ENCODE measurements around the gene POLA2. TPM values are rescaled to one million over a fixed set of nuclear protein-coding genes. Genes with fewer than 3 reads are reported as not detected.

The POLA2 gene
- total and polyA plus RNA-seq, 2 donors (not counting 3 experiments of a cell fraction or from before 2014, with no cell fraction given) = 24.0 to 30.0 TPM

DNA sequence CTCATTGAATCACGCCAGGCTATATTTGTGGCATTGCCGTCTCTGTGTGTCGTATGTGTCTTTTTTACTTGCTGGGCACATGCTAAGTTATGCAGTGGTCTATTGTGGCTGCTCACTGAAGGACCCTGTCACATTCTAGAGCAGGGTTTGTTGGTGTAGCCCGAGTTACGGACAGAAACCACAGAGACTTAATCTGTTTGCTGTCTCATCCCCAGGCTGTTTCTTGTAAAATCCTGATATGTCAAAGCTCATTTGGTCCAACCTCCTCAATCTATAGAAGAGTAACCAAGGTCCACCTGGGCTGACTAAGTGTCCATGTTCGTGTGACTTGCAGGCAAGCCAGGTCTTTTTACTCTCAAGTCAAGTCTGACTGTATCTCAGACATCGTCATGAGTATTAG, 76.9 kb downstream of the POLA2 start:
- intact Hi-C loops (cut with micrococcal nuclease) = no loop called here
- H2AFZ ChIP-seq (ENCODE audit: low read depth, low read length) = no peak overlapping the region
- no peak overlapping the region for H3K9ac ChIP-seq (replicated peaks; ENCODE audit: extremely low read depth, insufficient read depth, low read length)
- FAIRE-seq (no peak), DNase-seq (ENCODE audit: low read depth, low spot score) (no peak)
- BruUV-seq (replicated peaks) = no TSS peak
- no peak overlapping the region for H3K4me2 ChIP-seq (ENCODE audit: insufficient read depth, low read length)
- H3K27ac ChIP-seq (ENCODE audit: insufficient read depth, low read depth, low read length) = no peak overlapping the region
- no peaks in the 10 kb centered on the region for H3K27me3 ChIP-seq (ENCODE audit: control insufficient read depth in 2 of 2, insufficient read depth in 2 of 2, low read length in 2 of 2)
- peaks cover 16 to 23% of the 10 kb centered on the region in 2 experiments for H3K36me3 ChIP-seq (ENCODE audit: control insufficient read depth in 2 of 2, extremely low read depth in 1 of 2, insufficient read depth in 2 of 2, low read length in 2 of 2)
- dilution Hi-C loops (cut with MboI; ENCODE audit: extremely low pct_ligation_motif_present, low sequenced_read_pairs) = no loop called here
- no peaks in the 10 kb centered on the region for H3K9me3 ChIP-seq (replicated peaks; ENCODE audit: control insufficient read depth, insufficient read depth, low read length)
- H4K20me1 ChIP-seq (replicated peaks; ENCODE audit: control insufficient read depth, extremely low read depth, insufficient read depth, low read length) = peaks cover 3% of the 10 kb centered on the region
- H3K4me1 ChIP-seq (ENCODE audit: control insufficient read depth, extremely low read depth, insufficient read depth, low read length) = peaks cover 10% of the 10 kb centered on the region
- POLR2A ChIA-PET = no interaction called here
- no peak for TF ChIP-seq POLR2AphosphoS5 (IDR thresholded peaks at IDR 0.05; ENCODE audit: insufficient read depth, low read depth, low read length)
- TF ChIP-seq FOS (IDR thresholded peaks at IDR 0.05; ENCODE audit: borderline replicate concordance, insufficient read depth, low read length) = no peak
- no peak for TF ChIP-seq JUN (IDR thresholded peaks at IDR 0.05; ENCODE audit: borderline replicate concordance, insufficient read depth, insufficient read length, low read depth)
- TF ChIP-seq EZH2 (IDR thresholded peaks at IDR 0.05; ENCODE audit: borderline replicate concordance, low read depth, low read length, severe bottlenecking) = no peak
- TF ChIP-seq POLR2A (IDR thresholded peaks at IDR 0.05; ENCODE audit: low read depth, low read length) = no peak
- TF ChIP-seq GATA2 (IDR thresholded peaks at IDR 0.05; ENCODE audit: insufficient read depth, insufficient read length, low read depth, low read length) = no peak
- no peaks in the 10 kb centered on the region for H3K9me1 ChIP-seq (replicated peaks; ENCODE audit: control insufficient read depth, extremely low read depth, insufficient read depth, low read length)
- H3K79me2 ChIP-seq (ENCODE audit: control insufficient read depth, insufficient read depth, low read length) = peaks cover 60% of the 10 kb centered on the region
- CTCF ChIA-PET = interaction anchor here (0.7 to 1.6 kb wide), 4 partner anchors 9 to 64 kb away, joined by 3 to 5 read pairs (median 4); no protein-coding TSS in a partner anchor
- H3K4me3 ChIP-seq (replicated peaks in 1 of 3; ENCODE audit: insufficient read depth in 1 of 3, low read depth in 1 of 3, low read length in 3 of 3) = no peak overlapping the region

DNA sequence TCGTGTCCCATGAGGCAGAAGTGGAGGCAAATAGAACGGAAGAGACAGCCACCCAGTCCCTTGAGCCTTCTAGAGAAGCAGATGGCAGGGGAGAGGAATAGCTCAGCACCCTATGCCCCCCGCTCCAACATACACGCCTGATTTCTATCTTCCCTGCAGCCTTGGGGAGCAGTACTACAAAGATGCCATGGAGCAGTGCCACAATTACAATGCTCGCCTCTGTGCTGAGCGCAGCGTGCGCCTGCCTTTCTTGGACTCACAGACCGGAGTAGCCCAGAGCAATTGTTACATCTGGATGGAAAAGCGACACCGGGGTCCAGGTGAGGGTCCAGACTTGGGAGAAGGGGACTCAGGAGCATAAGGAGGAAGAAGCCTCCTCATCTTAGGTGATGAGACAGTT, 78.5 kb downstream of the POLA2 start:
- Histone ChIP-seq H3K4me2 (ENCODE audit: insufficient read depth, low read length) (no peak overlapping the region), H3K36me3 (ENCODE audit: control insufficient read depth in 2 of 2, extremely low read depth in 1 of 2, insufficient read depth in 2 of 2, low read length in 2 of 2) (peaks cover 26 to 38% of the 10 kb centered on the region in 2 experiments), H4K20me1 (replicated peaks; ENCODE audit: control insufficient read depth, extremely low read depth, insufficient read depth, low read length) (peaks cover 3% of the 10 kb centered on the region), H3K9me3 (replicated peaks; ENCODE audit: control insufficient read depth, insufficient read depth, low read length) (no peaks in the 10 kb centered on the region), H3K9me1 (replicated peaks; ENCODE audit: control insufficient read depth, extremely low read depth, insufficient read depth, low read length) (no peaks in the 10 kb centered on the region), H3K27ac (ENCODE audit: insufficient read depth, low read depth, low read length) (no peak overlapping the region), H3K9ac (replicated peaks; ENCODE audit: extremely low read depth, insufficient read depth, low read length) (no peak overlapping the region), H2AFZ (ENCODE audit: low read depth, low read length) (no peak overlapping the region), H3K27me3 (ENCODE audit: control insufficient read depth in 2 of 2, insufficient read depth in 2 of 2, low read length in 2 of 2) (no peaks in the 10 kb centered on the region), H3K4me1 (ENCODE audit: control insufficient read depth, extremely low read depth, insufficient read depth, low read length) (peaks cover 3% of the 10 kb centered on the region), H3K4me3 (replicated peaks in 1 of 3; ENCODE audit: insufficient read depth in 1 of 3, low read depth in 1 of 3, low read length in 3 of 3) (no peak overlapping the region), H3K79me2 (ENCODE audit: control insufficient read depth, insufficient read depth, low read length) (peaks cover 44% of the 10 kb centered on the region)
- intact Hi-C loops (cut with micrococcal nuclease) = no loop called here
- CTCF ChIA-PET = interaction anchor here (2.4 kb wide), 1 partner anchor 10 kb away, joined by 6 read pairs; no protein-coding TSS in a partner anchor
- no peak for FAIRE-seq
- POLR2A ChIA-PET = no interaction called here
- BruUV-seq (replicated peaks) = no TSS peak
- no peak for DNase-seq (ENCODE audit: low read depth, low spot score)
- TF ChIP-seq EZH2 (IDR thresholded peaks at IDR 0.05; ENCODE audit: borderline replicate concordance, low read depth, low read length, severe bottlenecking) (no peak), FOS (IDR thresholded peaks at IDR 0.05; ENCODE audit: borderline replicate concordance, insufficient read depth, low read length) (no peak), JUN (IDR thresholded peaks at IDR 0.05; ENCODE audit: borderline replicate concordance, insufficient read depth, insufficient read length, low read depth) (no peak), GATA2 (IDR thresholded peaks at IDR 0.05; ENCODE audit: insufficient read depth, insufficient read length, low read depth, low read length) (no peak), MYC (IDR thresholded peaks at IDR 0.05; ENCODE audit: low read depth, low read length) (no peak)
- TF ChIP-seq, protein P1, sequence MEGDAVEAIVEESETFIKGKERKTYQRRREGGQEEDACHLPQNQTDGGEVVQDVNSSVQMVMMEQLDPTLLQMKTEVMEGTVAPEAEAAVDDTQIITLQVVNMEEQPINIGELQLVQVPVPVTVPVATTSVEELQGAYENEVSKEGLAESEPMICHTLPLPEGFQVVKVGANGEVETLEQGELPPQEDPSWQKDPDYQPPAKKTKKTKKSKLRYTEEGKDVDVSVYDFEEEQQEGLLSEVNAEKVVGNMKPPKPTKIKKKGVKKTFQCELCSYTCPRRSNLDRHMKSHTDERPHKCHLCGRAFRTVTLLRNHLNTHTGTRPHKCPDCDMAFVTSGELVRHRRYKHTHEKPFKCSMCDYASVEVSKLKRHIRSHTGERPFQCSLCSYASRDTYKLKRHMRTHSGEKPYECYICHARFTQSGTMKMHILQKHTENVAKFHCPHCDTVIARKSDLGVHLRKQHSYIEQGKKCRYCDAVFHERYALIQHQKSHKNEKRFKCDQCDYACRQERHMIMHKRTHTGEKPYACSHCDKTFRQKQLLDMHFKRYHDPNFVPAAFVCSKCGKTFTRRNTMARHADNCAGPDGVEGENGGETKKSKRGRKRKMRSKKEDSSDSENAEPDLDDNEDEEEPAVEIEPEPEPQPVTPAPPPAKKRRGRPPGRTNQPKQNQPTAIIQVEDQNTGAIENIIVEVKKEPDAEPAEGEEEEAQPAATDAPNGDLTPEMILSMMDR (IDR thresholded peaks at IDR 0.05; ENCODE audit: extremely low read depth in 1 of 2, insufficient read depth in 1 of 2, low read depth in 1 of 2, low read length in 2 of 2) = no peak
- dilution Hi-C loops (cut with MboI; ENCODE audit: extremely low pct_ligation_motif_present, low sequenced_read_pairs) = no loop called here

Measured in endothelial cell of umbilical vein (primary cell).